GOT3 (cell line): ENCODE measurements around the gene EEPD1.

Experiments used
- DNase-seq: peaks from one replicate; lab custom pipeline; 2025; ENCODE audit warnings: mixed read lengths; lab: John Stamatoyannopoulos, UW

EEPD1 gene

GRCh38 chr7:36300696-36301350 lies 147.8 kb downstream of the EEPD1 start:
- no peak for DNase-seq

- no peak for DNase-seq
Observed at GRCh38 chr7:36301914-36302771, 149.1 kb downstream of the EEPD1 start.

GRCh38 chr7:36303202-36304098 lies 150.4 kb downstream of the EEPD1 start:
- peak; percentile 90 for DNase-seq

- DNase-seq = no peak
Observed at GRCh38 chr7:36304099-36304425, 151.0 kb downstream of the EEPD1 start.

GRCh38 chr7:36305226-36305625 lies 152.2 kb downstream of the EEPD1 start:
- no peak for DNase-seq

- DNase-seq = no peak
Observed at GRCh38 chr7:36305648-36306047, 152.6 kb downstream of the EEPD1 start.

GRCh38 chr7:36306222-36306621 lies 153.2 kb downstream of the EEPD1 start:
- DNase-seq = no peak

- no peak for DNase-seq
Observed at GRCh38 chr7:36306722-36307121, 153.7 kb downstream of the EEPD1 start.

- DNase-seq = no peak
Observed at GRCh38 chr7:36308031-36308430, 155.0 kb downstream of the EEPD1 start.

GRCh38 chr7:36309301-36309700 lies 156.2 kb downstream of the EEPD1 start:
- no peak for DNase-seq

- DNase-seq = no peak
Observed at GRCh38 chr7:36309716-36310115, 156.7 kb downstream of the EEPD1 start.

GRCh38 chr7:36310897-36311296 lies 157.8 kb downstream of the EEPD1 start:
- DNase-seq = no peak

GRCh38 chr7:36311539-36311938 lies 158.5 kb downstream of the EEPD1 start:
- no peak for DNase-seq

- DNase-seq = no peak
Observed at GRCh38 chr7:36312064-36312914, 159.2 kb downstream of the EEPD1 start.

GRCh38 chr7:36312915-36313334 lies 159.9 kb downstream of the EEPD1 start:
- DNase-seq = no peak

GRCh38 chr7:36313607-36314006 lies 160.6 kb downstream of the EEPD1 start:
- no peak for DNase-seq

- no peak for DNase-seq
Observed at GRCh38 chr7:36314491-36314890, 161.4 kb downstream of the EEPD1 start.

GRCh38 chr7:36315309-36315944 lies 162.4 kb downstream of the EEPD1 start:
- DNase-seq = no peak

- no peak for DNase-seq
Observed at GRCh38 chr7:36316319-36316718, 163.3 kb downstream of the EEPD1 start.

- no peak for DNase-seq
Observed at GRCh38 chr7:36317276-36317675, 164.2 kb downstream of the EEPD1 start.

- DNase-seq = no peak
Observed at GRCh38 chr7:36318116-36318515, 165.1 kb downstream of the EEPD1 start.
